Astrocyte of the cerebellum (primary cell): ENCODE results near the gene MYH16.

Experiments used
- DNase-seq: peaks from one replicate; pipeline ENCODE4 v3.0.0-alpha.2; 2011; ENCODE audit warnings: low read depth
- H3K4me3 ChIP-seq: 2 replicates; pipeline ENCODE4 v1.5.1; 2011; ENCODE audit warnings: mild to moderate bottlenecking, low read depth, low read length, moderate library complexity
- in situ Hi-C: cut with HindIII; loops from 2 replicates; pipeline ENCODE4 v1.10.0; 2017; ENCODE audit warnings: low sequenced_read_pairs
- TF ChIP-seq, protein P1 (sequence below): IDR thresholded peaks from 2 replicates; pipeline ENCODE4 v1.5.1; 2012; ENCODE audit warnings: low read length, low read depth, moderate library complexity, mild to moderate bottlenecking; ENCODE audit errors: missing control alignments

MYH16 gene

DNA sequence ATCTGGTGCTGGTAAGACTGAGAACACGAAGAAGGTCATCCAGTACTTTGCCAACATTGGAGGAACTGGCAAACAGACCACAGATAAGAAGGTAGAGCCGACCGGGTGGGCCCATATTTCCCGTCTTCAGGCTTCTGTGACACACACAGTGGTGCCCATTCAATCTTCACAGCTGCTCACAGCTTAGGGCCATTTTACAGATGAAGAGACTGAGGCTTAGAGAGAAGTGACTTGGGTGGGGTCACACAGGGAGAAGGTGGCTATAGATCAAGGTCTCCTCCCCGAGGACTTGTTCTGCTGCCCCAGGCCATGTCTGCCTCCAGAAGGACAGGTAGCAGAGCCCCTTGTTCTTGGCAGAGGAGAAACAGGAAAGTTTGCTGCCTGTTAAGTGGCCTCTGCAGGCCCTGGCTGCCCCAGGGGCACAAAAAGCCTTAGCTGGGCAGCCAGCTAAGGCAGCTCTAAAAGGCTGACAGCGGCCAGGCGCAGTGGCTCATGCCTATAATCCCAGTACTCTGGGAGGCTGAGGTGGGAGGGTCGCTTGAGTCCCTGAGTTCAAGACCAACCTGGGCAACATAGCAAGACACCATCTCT lies 22.6 kb upstream of the MYH16 start:
- H3K4me3 ChIP-seq: no peak overlapping the region
- TF ChIP-seq, protein P1, sequence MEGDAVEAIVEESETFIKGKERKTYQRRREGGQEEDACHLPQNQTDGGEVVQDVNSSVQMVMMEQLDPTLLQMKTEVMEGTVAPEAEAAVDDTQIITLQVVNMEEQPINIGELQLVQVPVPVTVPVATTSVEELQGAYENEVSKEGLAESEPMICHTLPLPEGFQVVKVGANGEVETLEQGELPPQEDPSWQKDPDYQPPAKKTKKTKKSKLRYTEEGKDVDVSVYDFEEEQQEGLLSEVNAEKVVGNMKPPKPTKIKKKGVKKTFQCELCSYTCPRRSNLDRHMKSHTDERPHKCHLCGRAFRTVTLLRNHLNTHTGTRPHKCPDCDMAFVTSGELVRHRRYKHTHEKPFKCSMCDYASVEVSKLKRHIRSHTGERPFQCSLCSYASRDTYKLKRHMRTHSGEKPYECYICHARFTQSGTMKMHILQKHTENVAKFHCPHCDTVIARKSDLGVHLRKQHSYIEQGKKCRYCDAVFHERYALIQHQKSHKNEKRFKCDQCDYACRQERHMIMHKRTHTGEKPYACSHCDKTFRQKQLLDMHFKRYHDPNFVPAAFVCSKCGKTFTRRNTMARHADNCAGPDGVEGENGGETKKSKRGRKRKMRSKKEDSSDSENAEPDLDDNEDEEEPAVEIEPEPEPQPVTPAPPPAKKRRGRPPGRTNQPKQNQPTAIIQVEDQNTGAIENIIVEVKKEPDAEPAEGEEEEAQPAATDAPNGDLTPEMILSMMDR: no peak
- in situ Hi-C loops: no loop called here

DNA sequence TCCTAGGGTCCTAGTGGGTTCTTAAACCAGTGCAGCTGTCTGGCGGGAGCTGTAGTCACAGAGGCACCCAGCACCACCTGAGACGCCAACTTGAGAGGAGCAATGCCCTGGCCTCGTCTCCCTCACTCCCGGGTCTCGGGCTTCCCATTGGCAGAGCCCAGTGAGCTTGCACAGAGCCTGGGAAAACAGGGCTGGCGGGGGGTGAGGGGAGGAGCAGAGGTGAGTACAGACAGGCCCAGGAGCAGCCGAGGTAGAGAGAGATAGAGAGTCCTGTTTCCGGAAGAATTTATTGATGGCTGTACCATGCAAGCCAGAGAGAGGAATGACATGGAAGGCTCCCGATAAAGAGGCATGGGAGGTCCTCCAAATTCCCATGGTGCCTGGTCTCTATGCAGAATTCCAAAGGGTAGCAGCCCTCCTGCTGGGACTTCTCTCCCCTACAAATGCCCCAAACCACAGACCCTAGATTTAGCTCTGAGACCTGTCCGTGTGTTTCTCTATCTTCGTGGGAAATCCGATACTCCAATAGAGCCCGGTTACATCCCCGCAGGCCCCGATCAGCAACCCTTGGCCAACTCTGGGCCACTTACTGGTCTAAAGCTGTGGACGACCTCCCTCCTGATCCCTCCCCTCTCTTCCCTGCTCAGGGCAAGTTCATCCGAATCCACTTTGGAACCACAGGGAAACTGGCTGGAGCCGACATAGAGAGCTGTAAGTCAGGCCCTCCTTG lies 20.3 kb upstream of the MYH16 start:
- H3K4me3 ChIP-seq: no peak overlapping the region
- TF ChIP-seq, protein P1: no peak
- in situ Hi-C loops: no loop called here
- no peak for DNase-seq

More for the DNA sequence above, 22.6 kb upstream of the MYH16 start:
- no peak for DNase-seq

DNA sequence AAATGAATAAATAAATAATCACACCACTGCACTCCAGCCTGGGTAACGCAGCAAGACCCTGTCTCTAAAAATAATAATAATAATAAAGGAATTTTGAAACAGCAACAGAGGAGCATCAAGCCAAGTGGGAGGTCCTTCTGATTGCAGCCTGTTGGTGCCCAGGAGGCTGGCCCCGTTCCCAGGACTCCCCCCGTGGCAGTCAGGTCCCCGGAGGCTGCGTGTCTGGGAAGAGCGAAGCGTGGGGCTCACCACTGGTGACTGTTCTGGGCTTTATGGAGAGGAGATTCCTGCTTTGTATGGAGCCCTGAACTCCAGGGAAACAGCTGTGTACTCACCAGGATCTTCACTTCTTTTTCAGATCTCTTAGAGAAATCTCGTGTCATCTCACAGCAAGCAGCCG lies 19.3 kb upstream of the MYH16 start:
- TF ChIP-seq, protein P1: no peak
- in situ Hi-C loops: no loop called here
- no peak overlapping the region for H3K4me3 ChIP-seq
- no peak for DNase-seq

DNA sequence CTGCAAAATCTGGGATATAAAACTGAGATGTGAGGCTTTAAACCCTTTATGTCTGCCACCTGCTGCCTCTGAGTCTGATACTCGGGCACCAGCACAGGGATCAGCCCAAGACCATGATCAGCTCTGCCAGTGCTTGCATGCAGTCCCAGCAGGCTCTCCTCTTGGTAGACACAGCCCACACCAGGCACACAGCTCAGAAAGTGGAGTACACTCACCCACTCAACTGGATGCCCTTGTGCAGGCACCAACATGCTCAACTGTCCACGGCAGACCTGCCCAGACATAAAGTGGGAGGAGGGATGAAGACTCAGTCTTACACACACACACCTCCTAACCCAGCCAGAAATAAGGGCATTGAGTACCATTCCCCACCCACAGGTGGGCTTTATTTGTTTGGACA lies 18.2 kb upstream of the MYH16 start:
- TF ChIP-seq, protein P1: no peak
- in situ Hi-C loops: no loop called here
- no peak overlapping the region for H3K4me3 ChIP-seq
- no peak for DNase-seq

DNA sequence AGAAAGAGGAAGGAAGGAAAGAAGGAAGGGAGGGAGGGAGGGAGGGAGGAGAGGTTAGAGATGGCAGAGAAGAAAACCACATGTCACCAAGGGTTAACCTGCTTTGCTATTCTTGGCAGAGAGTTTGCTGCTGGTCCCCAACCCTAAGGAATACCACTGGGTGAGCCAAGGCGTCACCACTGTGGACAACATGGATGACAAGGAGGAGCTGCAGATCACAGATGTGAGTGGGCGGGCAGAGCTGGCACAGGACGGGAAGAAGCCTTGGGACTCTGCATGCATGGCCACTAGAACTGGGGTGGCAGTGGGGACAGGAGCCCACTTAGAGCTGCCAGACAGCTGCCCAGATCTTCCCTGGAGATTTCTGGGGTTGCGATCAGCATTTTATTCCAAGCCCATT lies 17.2 kb upstream of the MYH16 start:
- in situ Hi-C loops: no loop called here
- no peak overlapping the region for H3K4me3 ChIP-seq
- TF ChIP-seq, protein P1: no peak
- no peak for DNase-seq

DNA sequence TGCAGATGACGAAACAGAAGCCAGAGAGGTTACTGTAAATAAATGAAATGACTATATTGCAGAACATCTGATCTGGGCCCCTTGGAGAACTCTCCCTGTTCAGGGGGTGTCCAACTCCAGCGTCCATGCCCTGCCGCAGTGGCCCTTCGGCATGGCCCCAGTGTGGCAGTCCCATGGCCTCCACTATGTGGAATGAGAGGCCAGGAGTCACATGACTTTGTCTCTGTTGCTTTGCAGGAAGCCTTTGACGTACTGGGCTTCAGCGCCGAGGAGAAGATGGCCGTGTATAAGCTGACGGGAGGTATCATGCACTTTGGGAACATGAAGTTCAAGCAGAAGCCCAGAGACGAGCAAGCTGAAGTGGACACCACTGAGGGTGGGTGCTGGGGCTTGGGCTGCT lies 15.6 kb upstream of the MYH16 start:
- TF ChIP-seq, protein P1: no peak
- no peak for DNase-seq
- H3K4me3 ChIP-seq: no peak overlapping the region
- in situ Hi-C loops: no loop called here
